Parathyroid adenoma (tissue), 2 donors: ENCODE measurements around the gene TRMU.
A peak's percentile ranks its signal among the peaks of the same experiment; 100 is the strongest.

ENCODE experiments used
- H2AFZ ChIP-seq: fragments of 300-600 bp; sonication (generic); one replicate; pipeline ENCODE4 v1.7.0; 2017; ENCODE audit warnings: antibody characterized with exemption, mild to moderate bottlenecking
- H3K27ac ChIP-seq: fragments of 300-600 bp; sonication (generic); one replicate; pipeline ENCODE4 v1.7.0; 2017
- H3K27me3 ChIP-seq: fragments of 300-600 bp; sonication (generic); one replicate; pipeline ENCODE4 v1.7.0; 2017; ENCODE audit warnings: low read length; ENCODE audit not compliant: control insufficient read depth, insufficient read depth
- H3K36me3 ChIP-seq: fragments of 300-600 bp; sonication (generic); one replicate; pipeline ENCODE4 v1.7.0; 2017; ENCODE audit warnings: low read length; ENCODE audit not compliant: control insufficient read depth, insufficient read depth
- H3K4me1 ChIP-seq: fragments of 300-600 bp; sonication (generic); one replicate; pipeline ENCODE4 v1.7.0; 2017; ENCODE audit warnings: control low read depth
- H3K4me2 ChIP-seq: fragments of 300-600 bp; sonication (generic); one replicate; pipeline ENCODE4 v1.7.0; 2017; ENCODE audit warnings: low read length
- H3K4me3 ChIP-seq: fragments of 300-600 bp; sonication (generic); one replicate; pipeline ENCODE4 v1.7.0; 2017; ENCODE audit warnings: low read depth, low read length
- H3K79me2 ChIP-seq: fragments of 300-600 bp; sonication (generic); one replicate; pipeline ENCODE4 v1.7.0; 2017; ENCODE audit warnings: control low read depth
- H3K9ac ChIP-seq: fragments of 300-600 bp; sonication (generic); one replicate; pipeline ENCODE4 v1.7.0; 2017; ENCODE audit warnings: mild to moderate bottlenecking
- H3K9me3 ChIP-seq: fragments of 300-600 bp; sonication (generic); one replicate; pipeline ENCODE4 v1.7.0; 2017; ENCODE audit warnings: low read length; ENCODE audit not compliant: control insufficient read depth
- CTCF ChIP-seq: fragments of 300-600 bp; sonication (generic); IDR thresholded peaks from one replicate; pipeline ENCODE4 v1.7.0; 2017; ENCODE audit warnings: antibody characterized with exemption, mild to moderate bottlenecking
- donor health status: primary hyperparathyroidism.

The TRMU gene

GRCh38 chr22:46390105-46390651 lies 54.7 kb downstream of the TRMU start:
- no peak overlapping the region for H3K9ac ChIP-seq
- no peaks in the 10 kb centered on the region for H3K4me1 ChIP-seq
- H3K9me3 ChIP-seq, result no peaks in the 10 kb centered on the region
- H3K4me3 ChIP-seq, result no peak overlapping the region
- H3K4me2 ChIP-seq, result no peak overlapping the region
- peak overlapping the region; percentile 53 for H2AFZ ChIP-seq
- no peaks in the 10 kb centered on the region for H3K27me3 ChIP-seq
- no peaks in the 10 kb centered on the region for H3K79me2 ChIP-seq
- no peak for TF ChIP-seq CTCF
- no peak overlapping the region for H3K27ac ChIP-seq
- no peaks in the 10 kb centered on the region for H3K36me3 ChIP-seq

GRCh38 chr22:46390652-46391301 lies 55.3 kb downstream of the TRMU start:
- H3K4me3 ChIP-seq, result no peak overlapping the region
- H2AFZ ChIP-seq, result peak overlapping the region; percentile 53
- no peak overlapping the region for H3K27ac ChIP-seq

GRCh38 chr22:46391486-46392136 lies 56.1 kb downstream of the TRMU start:
- Histone ChIP-seq H3K4me3 (no peak overlapping the region), H3K36me3 (no peaks in the 10 kb centered on the region), H3K4me2 (no peak overlapping the region), H2AFZ (no peak overlapping the region), H3K79me2 (no peaks in the 10 kb centered on the region), H3K27me3 (no peaks in the 10 kb centered on the region), H3K9ac (no peak overlapping the region), H3K4me1 (no peaks in the 10 kb centered on the region), H3K9me3 (no peaks in the 10 kb centered on the region), H3K27ac (no peak overlapping the region)
- TF ChIP-seq CTCF, result no peak

More at GRCh38 chr22:46390652-46391301, 55.3 kb downstream of the TRMU start:
- Histone ChIP-seq H3K9me3 (no peaks in the 10 kb centered on the region), H3K9ac (no peak overlapping the region), H3K4me2 (no peak overlapping the region), H3K4me1 (no peaks in the 10 kb centered on the region), H3K27me3 (no peaks in the 10 kb centered on the region), H3K36me3 (no peaks in the 10 kb centered on the region), H3K79me2 (no peaks in the 10 kb centered on the region)
- TF ChIP-seq CTCF, result no peak

GRCh38 chr22:46392137-46392844 lies 56.8 kb downstream of the TRMU start:
- no peak for TF ChIP-seq CTCF
- H3K4me2 ChIP-seq, result no peak overlapping the region
- no peak overlapping the region for H2AFZ ChIP-seq

More at GRCh38 chr22:46392137-46392844, 56.8 kb downstream of the TRMU start:
- no peaks in the 10 kb centered on the region for H3K36me3 ChIP-seq
- H3K27ac ChIP-seq, result no peak overlapping the region
- no peaks in the 10 kb centered on the region for H3K9me3 ChIP-seq
- no peak overlapping the region for H3K9ac ChIP-seq
- no peak overlapping the region for H3K4me3 ChIP-seq
- H3K4me1 ChIP-seq, result no peaks in the 10 kb centered on the region
- no peaks in the 10 kb centered on the region for H3K27me3 ChIP-seq
- no peaks in the 10 kb centered on the region for H3K79me2 ChIP-seq
